ENCODE results near the gene OR2AG1. TPM values are rescaled to one million over a fixed set of nuclear protein-coding genes. Genes with fewer than 3 reads are reported as not detected.

The OR2AG1 gene
- polyA plus RNA-seq, 1 donor (not counting 4 experiments of a cell fraction or from before 2014, with no cell fraction given), result not detected

DNA sequence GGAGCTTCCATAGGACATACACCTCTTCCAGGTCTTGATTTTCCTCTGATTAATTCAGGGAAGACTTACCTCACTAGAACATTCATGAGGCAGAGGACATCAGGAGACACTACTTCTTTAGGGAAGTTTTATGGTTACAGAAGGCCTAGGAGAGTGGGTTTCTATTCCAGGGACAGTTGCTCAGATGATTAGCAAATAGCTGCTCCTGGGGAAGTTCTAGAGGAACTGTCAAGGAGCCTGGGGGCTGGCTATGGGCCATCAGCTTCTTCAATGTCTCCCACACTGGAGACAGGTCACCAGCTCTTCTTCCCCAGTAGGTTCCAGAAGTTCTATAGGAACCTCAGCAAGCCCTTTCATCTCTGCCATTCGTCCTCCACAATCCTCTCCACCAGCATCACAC lies 51.2 kb downstream of the OR2AG1 start:
- Histone ChIP-seq H3K4me1 (ENCODE audit: control insufficient read depth, extremely low read depth, insufficient read depth, low read length) (no peaks in the 10 kb centered on the region), H3K27ac (ENCODE audit: control insufficient read depth, insufficient read depth, low read length) (no peak overlapping the region), H3K9ac (ENCODE audit: control insufficient read depth, extremely low read depth, insufficient read depth, low read length) (no peak overlapping the region), H3K27me3 (ENCODE audit: control insufficient read depth, extremely low read depth, insufficient read depth, low read length) (no peaks in the 10 kb centered on the region), H3K4me3 (ENCODE audit: control insufficient read depth in 2 of 3, extremely low read depth in 1 of 3, insufficient read depth in 2 of 3, low read depth in 1 of 3, low read length in 3 of 3) (no peak overlapping the region), H4K20me1 (ENCODE audit: control insufficient read depth, extremely low read depth, insufficient read depth, low read length) (no peaks in the 10 kb centered on the region), H3K9me3 (ENCODE audit: control insufficient read depth, low read depth, low read length) (no peaks in the 10 kb centered on the region), H2AFZ (ENCODE audit: control insufficient read depth, low read length) (no peak overlapping the region), H3K4me2 (ENCODE audit: control insufficient read depth, extremely low read depth, insufficient read depth, low read depth, low read length) (no peak overlapping the region), H3K36me3 (ENCODE audit: control insufficient read depth in 2 of 2, extremely low read depth in 1 of 2, insufficient read depth in 2 of 2, low read length in 2 of 2) (no peaks in the 10 kb centered on the region), H3K79me2 (ENCODE audit: control insufficient read depth, insufficient read depth, low read length) (no peaks in the 10 kb centered on the region), H3K9me1 (ENCODE audit: control insufficient read depth, extremely low read depth, insufficient read depth, low read length) (no peaks in the 10 kb centered on the region)
- DNase-seq (ENCODE audit: low read depth, low spot score) (no peak), FAIRE-seq (no peak)
- TF ChIP-seq EZH2 (IDR thresholded peaks at IDR 0.05; ENCODE audit: low read length), result no peak
- TF ChIP-seq, protein P1, sequence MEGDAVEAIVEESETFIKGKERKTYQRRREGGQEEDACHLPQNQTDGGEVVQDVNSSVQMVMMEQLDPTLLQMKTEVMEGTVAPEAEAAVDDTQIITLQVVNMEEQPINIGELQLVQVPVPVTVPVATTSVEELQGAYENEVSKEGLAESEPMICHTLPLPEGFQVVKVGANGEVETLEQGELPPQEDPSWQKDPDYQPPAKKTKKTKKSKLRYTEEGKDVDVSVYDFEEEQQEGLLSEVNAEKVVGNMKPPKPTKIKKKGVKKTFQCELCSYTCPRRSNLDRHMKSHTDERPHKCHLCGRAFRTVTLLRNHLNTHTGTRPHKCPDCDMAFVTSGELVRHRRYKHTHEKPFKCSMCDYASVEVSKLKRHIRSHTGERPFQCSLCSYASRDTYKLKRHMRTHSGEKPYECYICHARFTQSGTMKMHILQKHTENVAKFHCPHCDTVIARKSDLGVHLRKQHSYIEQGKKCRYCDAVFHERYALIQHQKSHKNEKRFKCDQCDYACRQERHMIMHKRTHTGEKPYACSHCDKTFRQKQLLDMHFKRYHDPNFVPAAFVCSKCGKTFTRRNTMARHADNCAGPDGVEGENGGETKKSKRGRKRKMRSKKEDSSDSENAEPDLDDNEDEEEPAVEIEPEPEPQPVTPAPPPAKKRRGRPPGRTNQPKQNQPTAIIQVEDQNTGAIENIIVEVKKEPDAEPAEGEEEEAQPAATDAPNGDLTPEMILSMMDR (optimal IDR thresholded peaks at IDR 0.05 in 1 of 3, IDR thresholded peaks at IDR 0.05 in 1 of 3, conservative IDR thresholded peaks at IDR 0.05 in 1 of 3; ENCODE audit: extremely low read depth in 1 of 3, insufficient read depth in 2 of 3, low read length in 3 of 3), result no peak
- dilution Hi-C loops (cut with MboI; ENCODE audit: extremely low pct_ligation_motif_present, low sequenced_read_pairs), result no loop called here

Other genes with a start within 250 kb of the OR2AG1 start
- gene RRP8, start 179.4 kb upstream of the OR2AG1 start, polyA plus RNA-seq, result 12.1 to 15.9 TPM (median 15.0 TPM) in 3 replicates
- gene ILK, start 179.2 kb upstream of the OR2AG1 start, polyA plus RNA-seq, result 103 to 164 TPM (median 117 TPM) in 3 replicates
- gene TAF10, start 170.8 kb upstream of the OR2AG1 start, polyA plus RNA-seq, result 120 to 181 TPM (median 165 TPM) in 3 replicates
- 34.8 to 61.3 TPM (median 55.3 TPM) in 3 replicates for gene TPP1, start 163.6 kb upstream of the OR2AG1 start, polyA plus RNA-seq
- gene DCHS1, start 127.2 kb upstream of the OR2AG1 start, polyA plus RNA-seq, result 0.03 to 0.05 TPM (median 0.03 TPM) in 3 replicates
- gene MRPL17, start 99.7 kb upstream of the OR2AG1 start, polyA plus RNA-seq, result 52.1 to 96.3 TPM (median 81.0 TPM) in 3 replicates
- 0.04 to 0.11 TPM (median 0.08 TPM) in 3 replicates for gene OR2AG2, start 11.0 kb upstream of the OR2AG1 start, polyA plus RNA-seq
- gene OR6A2, start 16.7 kb downstream of the OR2AG1 start, polyA plus RNA-seq, result 0.05 to 0.09 TPM in 2 of 3 replicates, not detected in the other
- gene OR10A5, start 62.7 kb downstream of the OR2AG1 start, polyA plus RNA-seq, result not detected in 3 replicates
- gene OR10A2, start 80.0 kb downstream of the OR2AG1 start, polyA plus RNA-seq, result not detected in 3 replicates
- not detected in 3 replicates for gene OR10A4, start 93.6 kb downstream of the OR2AG1 start, polyA plus RNA-seq
- 0.10 to 0.14 TPM in 2 of 3 replicates, not detected in the other for gene OR2D2, start 109.5 kb downstream of the OR2AG1 start, polyA plus RNA-seq
- gene OR2D3, start 138.0 kb downstream of the OR2AG1 start, polyA plus RNA-seq, result not detected in 3 replicates
- gene ZNF215, start 143.4 kb downstream of the OR2AG1 start, polyA plus RNA-seq, result 3.3 to 6.1 TPM (median 5.3 TPM) in 3 replicates
- gene ZNF214, start 237.3 kb downstream of the OR2AG1 start, polyA plus RNA-seq, result 0.89 to 1.1 TPM (median 0.95 TPM) in 3 replicates
- gene NLRP14, start 237.5 kb downstream of the OR2AG1 start, polyA plus RNA-seq, result 0.03 TPM in 2 of 3 replicates, not detected in the other